A673 (cell line): Measurements from ENCODE around the gene DLG4. TPM values are rescaled to one million over a fixed set of nuclear protein-coding genes. Genes with fewer than 3 reads are reported as not detected.
A peak's percentile ranks its signal among the peaks of the same experiment; 100 is the strongest.

Source experiments
- BruUV-seq: library from RNA; stranded (reverse); fragments of 400-500 nt; replicated peaks from 2 replicates; lab custom pipeline; 2021; lab: Mats Ljungman, UMichigan
- CTCF ChIA-PET: fragments of 300-600 bp; sonication (Branson Sonifier 250); formaldehyde crosslinking; loops from one replicate; lab custom pipeline; 2022; ENCODE audit warnings: antibody characterized with exemption; lab: Charles Lee
- POLR2A ChIA-PET: fragments of 300-600 bp; sonication (Branson Sonifier 250); formaldehyde crosslinking; loops from one replicate; lab custom pipeline; 2022; ENCODE audit warnings: antibody characterized with exemption; ENCODE audit not compliant: low non-redundant PET; lab: Charles Lee
- DNase-seq: peaks from one replicate; pipeline ENCODE4 v3.0.0-alpha.2; 2015; ENCODE audit warnings: low spot score
- H3K27ac ChIP-seq: fragments of 200-600 bp; sonication (generic); 2 replicates; pipeline ENCODE4 v1.5.1; 2016; ENCODE audit warnings: mixed run types, low read depth, mild to moderate bottlenecking, mixed read lengths, antibody characterized with exemption, low read length; ENCODE audit not compliant: poor library complexity, severe bottlenecking
- H3K27me3 ChIP-seq: fragments of 200-600 bp; sonication (generic); replicated peaks from 2 replicates; pipeline ENCODE4 v1.6.1; 2017; ENCODE audit warnings: mixed run types, low read depth, mild to moderate bottlenecking, mixed read lengths, antibody characterized with exemption, low read length; ENCODE audit not compliant: insufficient read depth, poor library complexity
- H3K36me3 ChIP-seq: fragments of 200-600 bp; sonication (generic); 2 replicates; pipeline ENCODE4 v1.6.1; 2016; ENCODE audit warnings: mixed run types, mild to moderate bottlenecking, mixed read lengths, antibody characterized with exemption, low read length; ENCODE audit not compliant: insufficient read depth, poor library complexity, severe bottlenecking
- H3K4me1 ChIP-seq: fragments of 200-600 bp; sonication (generic); 2 replicates; pipeline ENCODE4 v1.6.1; 2017; ENCODE audit warnings: mixed run types, mild to moderate bottlenecking, mixed read lengths, antibody characterized with exemption, low read length; ENCODE audit not compliant: insufficient read depth, poor library complexity, severe bottlenecking
- H3K4me3 ChIP-seq: fragments of 200-600 bp; sonication (generic); 2 replicates; pipeline ENCODE4 v1.5.1; 2016; ENCODE audit warnings: low read depth, mixed run types, mild to moderate bottlenecking, mixed read lengths, low read length; ENCODE audit not compliant: poor library complexity, severe bottlenecking
- H3K9me3 ChIP-seq: fragments of 200-600 bp; sonication (generic); 2 replicates; pipeline ENCODE4 v1.6.1; 2016; ENCODE audit warnings: mixed run types, low read depth, mild to moderate bottlenecking, mixed read lengths, antibody characterized with exemption, low read length; ENCODE audit not compliant: poor library complexity, severe bottlenecking
- CTCF ChIP-seq: fragments of 300-800, 200-600 bp; sonication (generic); conservative IDR thresholded peaks from 2 replicates; pipeline ENCODE4 v1.5.1; 2017; ENCODE audit warnings: low read depth, mild to moderate bottlenecking, antibody characterized with exemption, low read length, moderate library complexity, mixed read lengths
- EZH2 ChIP-seq: fragments of 200-600 bp; sonication (generic); IDR thresholded peaks from 2 replicates; pipeline ENCODE4 v1.6.1; 2017; ENCODE audit warnings: borderline replicate concordance, low read depth, mild to moderate bottlenecking, mixed read lengths, antibody characterized with exemption, low read length; ENCODE audit not compliant: poor library complexity, severe bottlenecking
- intact Hi-C: fragments of 100-400 bp; cut with micrococcal nuclease; formaldehyde crosslinking; loops from one replicate; pipeline ENCODE4 v1.10.0; 2022; ENCODE audit not compliant: unreplicated experiment
- total RNA-seq: library from RNA; stranded (reverse); gene quantifications from 2 replicates; pipeline ENCODE4 v1.2.3, GENCODE V29; 2021

DLG4 gene
- total RNA-seq, 1 experiment from 2014 or later: 74.7 TPM

- H3K4me1 ChIP-seq: peaks cover 46% of the 10 kb centered on the region
- H3K27me3 ChIP-seq: no peaks in the 10 kb centered on the region
- ChIA-PET POLR2A (interaction anchor here (0.5 to 0.6 kb wide), 4 partner anchors 117 to 324 kb away, joined by 3 to 15 read pairs (median 3); no protein-coding TSS in a partner anchor), CTCF (no interaction called here)
- TF ChIP-seq CTCF: no peak
- H3K4me3 ChIP-seq: peak overlapping the region; percentile 73
- intact Hi-C loops: no loop called here
- H3K9me3 ChIP-seq: no peaks in the 10 kb centered on the region
- peak overlapping the region; percentile 93 for H3K27ac ChIP-seq
- peaks cover 14% of the 10 kb centered on the region for H3K36me3 ChIP-seq
- no TSS peak for BruUV-seq
- DNase-seq: peak; percentile 93
Measured at GRCh38 chr17:7217113-7217987, 2.3 kb downstream of the DLG4 start.

GRCh38 chr17:7216242-7217112 lies 3.2 kb downstream of the DLG4 start:
- intact Hi-C loops: no loop called here
- Histone ChIP-seq H3K9me3 (no peaks in the 10 kb centered on the region), H3K4me3 (peak overlapping the region; percentile 73), H3K27me3 (no peaks in the 10 kb centered on the region), H3K27ac (peak overlapping the region; percentile 77), H3K4me1 (peaks cover 51% of the 10 kb centered on the region), H3K36me3 (peaks cover 5% of the 10 kb centered on the region)
- TF ChIP-seq EZH2: no peak
- no peak for TF ChIP-seq CTCF
- ChIA-PET CTCF (interaction anchor here (0.6 kb wide), 1 partner anchor 81 kb away, joined by 3 read pairs; no protein-coding TSS in a partner anchor), POLR2A (no interaction called here)
- TSS peak; percentile 49 for BruUV-seq
- peak; percentile 15 for DNase-seq

- H3K9me3 ChIP-seq: no peaks in the 10 kb centered on the region
- peak overlapping the region; percentile 79 for H3K27ac ChIP-seq
- peak overlapping the region; percentile 73 for H3K4me3 ChIP-seq
- CTCF ChIA-PET: interaction anchor here (0.6 kb wide), 1 partner anchor 80 kb away, joined by 3 read pairs; no protein-coding TSS in a partner anchor
- no peak for TF ChIP-seq CTCF
- no peak for TF ChIP-seq EZH2
- intact Hi-C loops: no loop called here
- H3K4me1 ChIP-seq: peaks cover 51% of the 10 kb centered on the region
- DNase-seq: peak; percentile 54
- H3K36me3 ChIP-seq: no peaks in the 10 kb centered on the region
- POLR2A ChIA-PET: no interaction called here
- no peaks in the 10 kb centered on the region for H3K27me3 ChIP-seq
- BruUV-seq: no TSS peak
Measured at GRCh38 chr17:7215652-7216180, 3.9 kb downstream of the DLG4 start.
